HG03469 (cell line): ENCODE results near the gene TMEM253.
A peak's percentile ranks its signal among the peaks of the same experiment; 100 is the strongest.

ENCODE experiments used
- ATAC-seq: cut with Tn5 transposase; IDR thresholded peaks from one replicate; pipeline ENCODE4 v1.9.1; 2021; ENCODE audit warnings: mild to moderate bottlenecking, moderate library complexity, moderate number of reproducible peaks; ENCODE audit not compliant: unreplicated experiment

TMEM253 gene

GRCh38 chr14:21089877-21090193 lies 11.0 kb upstream of the TMEM253 start:
- no peak for ATAC-seq

- ATAC-seq = no peak
Observed at GRCh38 chr14:21090194-21090939, 10.5 kb upstream of the TMEM253 start.

- ATAC-seq = no peak
Observed at GRCh38 chr14:21090940-21091663, 9.8 kb upstream of the TMEM253 start.

GRCh38 chr14:21091821-21092272 lies 9.0 kb upstream of the TMEM253 start:
- no peak for ATAC-seq

GRCh38 chr14:21092273-21093011 lies 8.4 kb upstream of the TMEM253 start:
- peak; percentile 57 for ATAC-seq

GRCh38 chr14:21093018-21093417 lies 7.8 kb upstream of the TMEM253 start:
- ATAC-seq = no peak

GRCh38 chr14:21093769-21094681 lies 6.8 kb upstream of the TMEM253 start:
- no peak for ATAC-seq

- ATAC-seq = no peak
Observed at GRCh38 chr14:21095430-21096205, 5.2 kb upstream of the TMEM253 start.

- no peak for ATAC-seq
Observed at GRCh38 chr14:21096438-21096837, 4.4 kb upstream of the TMEM253 start.

- ATAC-seq = no peak
Observed at GRCh38 chr14:21096978-21097635, 3.8 kb upstream of the TMEM253 start.

GRCh38 chr14:21097636-21098075 lies 3.2 kb upstream of the TMEM253 start:
- no peak for ATAC-seq

- no peak for ATAC-seq
Observed at GRCh38 chr14:21098076-21098891, 2.6 kb upstream of the TMEM253 start, which contains the start of gene ZNF219. Gene ZNF219, minus strand, starts transcription at chr14:21098655. Its CDS starts 5,064 bp downstream, at chr14:21093591.

GRCh38 chr14:21098892-21099595 lies 1.8 kb upstream of the TMEM253 start:
- ATAC-seq = no peak

GRCh38 chr14:21099596-21099985 lies 1.3 kb upstream of the TMEM253 start:
- no peak for ATAC-seq

GRCh38 chr14:21101802-21102413 lies 1.0 kb downstream of the TMEM253 start:
- no peak for ATAC-seq

- no peak for ATAC-seq
Observed at GRCh38 chr14:21102521-21103410, 1.9 kb downstream of the TMEM253 start.

GRCh38 chr14:21103411-21103709 lies 2.5 kb downstream of the TMEM253 start:
- no peak for ATAC-seq
